ENCODE results near the gene CRACR2B.

- TF ChIP-seq CTCF (IDR thresholded peaks at IDR 0.05; ENCODE audit: insufficient read depth, low read length) (no peak), POLR2AphosphoS5 (IDR thresholded peaks at IDR 0.05; ENCODE audit: low read depth) (no peak), GABPA (IDR thresholded peaks at IDR 0.05; ENCODE audit: low read depth) (no peak), SPI1 (IDR thresholded peaks at IDR 0.05; ENCODE audit: borderline replicate concordance, low read depth) (no peak)
- TF ChIP-seq, protein P1, sequence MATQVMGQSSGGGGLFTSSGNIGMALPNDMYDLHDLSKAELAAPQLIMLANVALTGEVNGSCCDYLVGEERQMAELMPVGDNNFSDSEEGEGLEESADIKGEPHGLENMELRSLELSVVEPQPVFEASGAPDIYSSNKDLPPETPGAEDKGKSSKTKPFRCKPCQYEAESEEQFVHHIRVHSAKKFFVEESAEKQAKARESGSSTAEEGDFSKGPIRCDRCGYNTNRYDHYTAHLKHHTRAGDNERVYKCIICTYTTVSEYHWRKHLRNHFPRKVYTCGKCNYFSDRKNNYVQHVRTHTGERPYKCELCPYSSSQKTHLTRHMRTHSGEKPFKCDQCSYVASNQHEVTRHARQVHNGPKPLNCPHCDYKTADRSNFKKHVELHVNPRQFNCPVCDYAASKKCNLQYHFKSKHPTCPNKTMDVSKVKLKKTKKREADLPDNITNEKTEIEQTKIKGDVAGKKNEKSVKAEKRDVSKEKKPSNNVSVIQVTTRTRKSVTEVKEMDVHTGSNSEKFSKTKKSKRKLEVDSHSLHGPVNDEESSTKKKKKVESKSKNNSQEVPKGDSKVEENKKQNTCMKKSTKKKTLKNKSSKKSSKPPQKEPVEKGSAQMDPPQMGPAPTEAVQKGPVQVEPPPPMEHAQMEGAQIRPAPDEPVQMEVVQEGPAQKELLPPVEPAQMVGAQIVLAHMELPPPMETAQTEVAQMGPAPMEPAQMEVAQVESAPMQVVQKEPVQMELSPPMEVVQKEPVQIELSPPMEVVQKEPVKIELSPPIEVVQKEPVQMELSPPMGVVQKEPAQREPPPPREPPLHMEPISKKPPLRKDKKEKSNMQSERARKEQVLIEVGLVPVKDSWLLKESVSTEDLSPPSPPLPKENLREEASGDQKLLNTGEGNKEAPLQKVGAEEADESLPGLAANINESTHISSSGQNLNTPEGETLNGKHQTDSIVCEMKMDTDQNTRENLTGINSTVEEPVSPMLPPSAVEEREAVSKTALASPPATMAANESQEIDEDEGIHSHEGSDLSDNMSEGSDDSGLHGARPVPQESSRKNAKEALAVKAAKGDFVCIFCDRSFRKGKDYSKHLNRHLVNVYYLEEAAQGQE (IDR thresholded peaks at IDR 0.05; ENCODE audit: insufficient replicate concordance, low read depth) = no peak
Observed at GRCh38 chr11:875203-875602, 47.5 kb downstream of the CRACR2B start.
